Type B pancreatic cell (in vitro differentiated cells): ENCODE data around the gene NEGR1. TPM values are rescaled to one million over a fixed set of nuclear protein-coding genes. Genes with fewer than 3 reads are reported as not detected.
"Not testable (repeated sequence)": the region's sequence is repeated elsewhere in the genome, so short reads cannot be mapped to it uniquely, and the experiment has no call there.

Experiments
- DNase-seq: peaks from one replicate; pipeline ENCODE4 v3.0.0; 2021; ENCODE audit warnings: mixed read lengths; ENCODE audit not compliant: unreplicated experiment; ENCODE audit errors: extremely low spot score
- H3K27ac Mint-ChIP-seq: 2 replicates; pipeline ENCODE4 v1.8.0; 2021; ENCODE audit warnings: mild to moderate bottlenecking, mixed read lengths
- H3K27me3 Mint-ChIP-seq: 2 replicates; pipeline ENCODE4 v1.8.0; 2021; ENCODE audit warnings: mixed read lengths
- H3K36me3 Mint-ChIP-seq: 2 replicates; pipeline ENCODE4 v1.8.0; 2021; ENCODE audit warnings: mixed read lengths
- H3K4me1 Mint-ChIP-seq: one replicate; pipeline ENCODE4 v1.8.0; 2021; ENCODE audit warnings: mixed read lengths; ENCODE audit not compliant: unreplicated experiment
- H3K4me3 Mint-ChIP-seq: 2 replicates; pipeline ENCODE4 v1.8.0; 2021; ENCODE audit warnings: mild to moderate bottlenecking, mixed read lengths
- H3K9me3 Mint-ChIP-seq: 2 replicates; pipeline ENCODE4 v1.8.0; 2021; ENCODE audit warnings: mixed read lengths
- CTCF ChIP-seq: fragments of 200-600 bp; sonication (generic); conservative IDR thresholded peaks from 2 replicates; pipeline ENCODE4 v1.5.0; 2021; ENCODE audit warnings: antibody characterized with exemption, mild to moderate bottlenecking
- total RNA-seq: library from RNA; stranded (reverse); gene quantifications from 2 replicates; pipeline ENCODE4 v1.2.1, GENCODE V29; 2021; ENCODE audit warnings: low replicate concordance

The NEGR1 gene
- total RNA-seq, 1 donor from 2014 or later = 22.5 TPM

GRCh38 chr1:71918630-71919029, 363.7 kb downstream of the NEGR1 start:
- H3K27ac Mint-ChIP-seq = no peak overlapping the region
- no peak for DNase-seq
- H3K4me3 Mint-ChIP-seq = no peak overlapping the region
- TF ChIP-seq CTCF = no peak
- H3K27me3 Mint-ChIP-seq = peaks cover 7% of the 10 kb centered on the region
- H3K4me1 Mint-ChIP-seq = peaks cover 8% of the 10 kb centered on the region
- H3K36me3 Mint-ChIP-seq = no peaks in the 10 kb centered on the region
- H3K9me3 Mint-ChIP-seq = peaks cover 4% of the 10 kb centered on the region

DNA sequence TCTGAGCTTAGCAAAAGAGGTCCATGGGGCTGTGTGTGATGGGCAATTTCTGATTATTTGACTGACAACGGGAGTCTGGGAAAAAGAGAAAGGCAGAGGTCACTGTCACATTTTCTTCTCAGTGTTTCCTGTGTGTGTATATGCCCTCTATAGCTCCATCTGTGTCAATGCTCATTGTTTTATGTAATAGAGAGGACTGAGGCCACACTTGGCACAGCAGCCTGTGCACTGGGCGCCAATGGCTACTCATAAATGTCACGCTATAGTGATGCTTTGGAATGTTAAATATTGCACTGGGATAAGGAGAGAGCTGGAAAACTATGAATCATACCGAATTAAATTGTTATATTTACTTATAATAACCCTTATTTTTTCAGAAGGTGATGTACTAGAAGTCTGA, 365.4 kb downstream of the NEGR1 start:
- Mint-ChIP-seq H3K4me3 (no peak overlapping the region), H3K27me3 (peaks cover 7% of the 10 kb centered on the region), H3K9me3 (peaks cover 4% of the 10 kb centered on the region), H3K4me1 (peaks cover 8% of the 10 kb centered on the region), H3K36me3 (no peaks in the 10 kb centered on the region), H3K27ac (no peak overlapping the region)
- no peak for DNase-seq
- no peak for TF ChIP-seq CTCF

DNA sequence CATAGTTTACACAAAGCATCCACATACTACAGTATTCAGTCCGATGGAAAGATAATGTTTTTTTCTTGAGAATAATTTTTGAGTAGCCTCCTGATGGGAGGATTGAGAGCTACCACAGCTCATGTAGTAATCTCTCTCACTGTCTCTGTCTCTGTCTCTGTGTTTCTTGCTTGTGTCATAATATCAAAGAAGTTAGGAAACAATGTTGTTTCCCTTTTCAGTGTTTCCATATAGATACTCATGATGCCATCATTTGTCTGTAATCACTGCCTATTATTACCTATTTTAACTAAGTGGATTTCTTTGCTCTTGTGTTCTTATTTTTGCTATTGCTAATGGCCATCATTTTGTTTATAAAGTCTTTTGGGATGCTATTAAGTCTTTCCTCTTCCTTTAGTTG, 367.7 kb downstream of the NEGR1 start:
- Mint-ChIP-seq H3K9me3 (no peaks in the 10 kb centered on the region), H3K4me1 (peaks cover 8% of the 10 kb centered on the region), H3K27me3 (no peaks in the 10 kb centered on the region), H3K4me3 (no peak overlapping the region), H3K36me3 (no peaks in the 10 kb centered on the region), H3K27ac (no peak overlapping the region)
- no peak for TF ChIP-seq CTCF
- no peak for DNase-seq

- H3K27me3 Mint-ChIP-seq = no peaks in the 10 kb centered on the region
- H3K4me3 Mint-ChIP-seq = no peak overlapping the region
- TF ChIP-seq CTCF = no peak
- no peaks in the 10 kb centered on the region for H3K36me3 Mint-ChIP-seq
- H3K27ac Mint-ChIP-seq = no peak overlapping the region
- H3K4me1 Mint-ChIP-seq = peaks cover 2% of the 10 kb centered on the region
- no peak for DNase-seq
- no peaks in the 10 kb centered on the region for H3K9me3 Mint-ChIP-seq
Measured at GRCh38 chr1:71908871-71909390, 373.4 kb downstream of the NEGR1 start.

DNA sequence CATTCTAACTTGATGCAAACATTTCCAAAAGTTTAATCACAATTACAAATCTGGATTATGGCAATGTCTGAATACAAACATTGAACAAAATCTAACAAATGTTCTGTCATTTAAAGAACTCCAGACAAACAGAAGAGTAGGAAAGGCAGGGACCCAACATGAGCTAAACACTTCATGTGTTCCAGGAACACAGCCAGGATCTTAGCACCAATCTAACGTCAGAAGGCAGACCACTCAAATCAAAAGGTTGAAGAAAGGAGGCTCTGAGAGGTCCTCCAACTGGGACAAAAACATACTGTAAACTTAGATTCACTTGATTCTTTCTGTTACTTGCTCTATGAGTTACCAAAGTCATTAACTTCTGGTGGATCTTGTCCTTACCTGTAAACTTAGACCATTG, 374.0 kb downstream of the NEGR1 start:
- no peaks in the 10 kb centered on the region for H3K9me3 Mint-ChIP-seq
- no peaks in the 10 kb centered on the region for H3K4me1 Mint-ChIP-seq
- no peak overlapping the region for H3K27ac Mint-ChIP-seq
- H3K36me3 Mint-ChIP-seq = no peaks in the 10 kb centered on the region
- H3K4me3 Mint-ChIP-seq = no peak overlapping the region
- no peak for TF ChIP-seq CTCF
- no peak for DNase-seq
- H3K27me3 Mint-ChIP-seq = no peaks in the 10 kb centered on the region

DNA sequence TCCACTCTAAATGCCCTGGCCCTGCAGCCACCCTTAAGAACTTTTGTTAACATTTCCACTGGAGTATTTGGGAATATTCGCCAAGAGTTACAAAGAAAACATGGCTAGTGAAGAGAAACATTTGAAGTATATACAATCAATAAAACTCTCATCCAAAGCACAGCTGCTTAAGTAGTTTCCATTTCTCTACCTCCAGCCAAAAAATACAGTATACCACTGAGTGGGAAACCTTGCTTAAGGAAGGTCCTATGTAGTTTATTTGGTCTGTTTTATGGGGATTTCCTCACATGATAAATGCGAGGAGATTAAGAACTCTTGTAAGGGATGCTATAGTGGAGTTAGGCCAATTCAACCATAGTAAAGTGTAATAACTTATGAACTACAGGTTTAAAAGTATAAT, 382.5 kb downstream of the NEGR1 start:
- Mint-ChIP-seq H3K27me3 (no peaks in the 10 kb centered on the region), H3K9me3 (no peaks in the 10 kb centered on the region), H3K4me3 (no peak overlapping the region), H3K4me1 (no peaks in the 10 kb centered on the region), H3K36me3 (no peaks in the 10 kb centered on the region), H3K27ac (no peak overlapping the region)
- no peak for DNase-seq
- TF ChIP-seq CTCF = no peak

DNA sequence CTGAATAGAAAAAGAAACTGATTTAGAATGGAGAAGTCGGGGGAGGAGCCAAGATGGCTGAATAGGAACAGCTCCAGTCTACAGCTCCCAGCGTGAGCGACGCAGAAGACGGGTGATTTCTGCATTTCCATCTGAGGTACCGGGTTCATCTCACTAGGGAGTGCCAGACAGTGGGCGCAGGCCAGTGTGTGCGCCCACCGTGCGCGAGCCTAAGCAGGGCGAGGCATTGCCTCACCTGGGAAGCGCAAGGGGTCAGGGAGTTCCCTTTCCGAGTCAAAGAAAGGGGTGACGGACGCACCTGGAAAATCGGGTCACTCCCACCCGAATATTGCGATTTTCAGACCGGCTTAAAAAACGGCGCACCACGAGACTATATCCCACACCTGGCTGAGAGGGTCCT, 394.2 kb downstream of the NEGR1 start:
- not testable (repeated sequence) for H3K9me3 Mint-ChIP-seq, H3K36me3 Mint-ChIP-seq, H3K4me1 Mint-ChIP-seq, H3K27ac Mint-ChIP-seq, DNase-seq, H3K4me3 Mint-ChIP-seq, H3K27me3 Mint-ChIP-seq
